GM23338 (cell line): ENCODE measurements around the gene DDN. TPM values are rescaled to one million over a fixed set of nuclear protein-coding genes. Genes with fewer than 3 reads are reported as not detected.

Experiments
- ATAC-seq: fragments of 200-7000 bp; cut with Tn5 transposase; 3 replicates; pipeline ENCODE4 v1.9.1; 2020
- DNase-seq: peaks from one replicate; pipeline ENCODE4 v3.0.0-alpha.2; 2015; ENCODE audit warnings: low spot score
- H2AFZ ChIP-seq: fragments of 200-600 bp; sonication (generic); 2 replicates; pipeline ENCODE4 v1.8.0; 2016; ENCODE audit warnings: antibody characterized with exemption, mild to moderate bottlenecking, moderate library complexity
- H3F3A ChIP-seq: fragments of 200-600 bp; sonication (generic); replicated peaks from 2 replicates; pipeline ENCODE4 v1.8.0; 2017; ENCODE audit warnings: antibody characterized with exemption, mixed run types, low read depth
- H3K27ac ChIP-seq: fragments of 200-600 bp; sonication (generic); 2 replicates; pipeline ENCODE4 v1.6.1; 2016; ENCODE audit warnings: low read depth
- H3K27me3 ChIP-seq: fragments of 200-600 bp; sonication (generic); 2 replicates; pipeline ENCODE4 v1.8.0; 2016; ENCODE audit warnings: mild to moderate bottlenecking, mixed run types, moderate library complexity; ENCODE audit not compliant: insufficient read depth
- H3K36me3 ChIP-seq: fragments of 200-600 bp; sonication (generic); 2 replicates; pipeline ENCODE4 v1.8.0; 2016; ENCODE audit warnings: mild to moderate bottlenecking; ENCODE audit not compliant: insufficient read depth
- H3K4me1 ChIP-seq: fragments of 200-600 bp; sonication (generic); 2 replicates; pipeline ENCODE4 v1.8.0; 2016; ENCODE audit warnings: mild to moderate bottlenecking, moderate library complexity; ENCODE audit not compliant: insufficient read depth
- H3K4me2 ChIP-seq: fragments of 200-600 bp; sonication (generic); 2 replicates; pipeline ENCODE4 v1.7.1; 2017; ENCODE audit warnings: mixed run types
- H3K4me3 ChIP-seq: fragments of 200-600 bp; sonication (generic); 2 replicates; pipeline ENCODE4 v1.6.1; 2016; ENCODE audit warnings: mixed run types
- H3K79me2 ChIP-seq: fragments of 200-600 bp; sonication (generic); replicated peaks from 2 replicates; pipeline ENCODE4 v1.8.0; 2017; ENCODE audit warnings: mild to moderate bottlenecking; ENCODE audit not compliant: insufficient read depth
- H3K9me2 ChIP-seq: fragments of 200-600 bp; sonication (generic); 2 replicates; pipeline ENCODE4 v1.8.0; 2017; ENCODE audit not compliant: insufficient read depth
- H4K20me1 ChIP-seq: fragments of 200-600 bp; sonication (generic); replicated peaks from 2 replicates; pipeline ENCODE4 v1.8.0; 2017; ENCODE audit warnings: mild to moderate bottlenecking; ENCODE audit not compliant: insufficient read depth
- H3K27ac Mint-ChIP-seq: 2 replicates; pipeline ENCODE4 v1.8.0; 2020; ENCODE audit warnings: inconsistent platforms, mild to moderate bottlenecking, moderate library complexity, mixed read lengths
- H3K27me3 Mint-ChIP-seq: 3 replicates; pipeline ENCODE4 v1.8.0; 2022; ENCODE audit warnings: low read depth, mild to moderate bottlenecking, moderate library complexity, mixed read lengths, inconsistent platforms; ENCODE audit not compliant: insufficient read depth, poor library complexity
- H3K36me3 Mint-ChIP-seq: 3 replicates; pipeline ENCODE4 v1.8.0; 2021; ENCODE audit warnings: low read depth, mild to moderate bottlenecking, inconsistent platforms, moderate library complexity, mixed read lengths
- H3K4me1 Mint-ChIP-seq: 3 replicates; pipeline ENCODE4 v1.8.0; 2020; ENCODE audit warnings: mild to moderate bottlenecking, inconsistent platforms, mixed read lengths
- H3K4me3 Mint-ChIP-seq: 3 replicates; pipeline ENCODE4 v1.8.0; 2021; ENCODE audit warnings: moderate library complexity, mild to moderate bottlenecking, inconsistent platforms, mixed read lengths
- H3K9me3 Mint-ChIP-seq: 3 replicates; pipeline ENCODE4 v1.8.0; 2020; ENCODE audit warnings: moderate library complexity, mild to moderate bottlenecking, inconsistent platforms, mixed read lengths
- CREB1 ChIP-seq: fragments of 250-450 bp; sonication (Bioruptor Pico); IDR thresholded peaks from 2 replicates; pipeline ENCODE4 v1.5.0; 2020; ENCODE audit warnings: low read depth, mild to moderate bottlenecking, moderate library complexity
- EZH2 ChIP-seq: fragments of 200-600 bp; sonication (generic); IDR thresholded peaks from one replicate; pipeline ENCODE4 v1.8.0; 2017; ENCODE audit warnings: antibody characterized with exemption, mild to moderate bottlenecking, low read depth; ENCODE audit not compliant: unreplicated experiment
- EZH2phosphoT487 ChIP-seq: fragments of 200-600 bp; sonication (generic); IDR thresholded peaks from one replicate; pipeline ENCODE4 v1.8.1; 2018; ENCODE audit warnings: antibody characterized with exemption; ENCODE audit not compliant: unreplicated experiment
- JUNB ChIP-seq: IDR thresholded peaks from one replicate; pipeline ENCODE4 v1.6.1; 2016; ENCODE audit warnings: antibody characterized with exemption; ENCODE audit not compliant: unreplicated experiment
- NANOG ChIP-seq: IDR thresholded peaks from 2 replicates; pipeline ENCODE4 v1.6.1; 2016; ENCODE audit warnings: antibody characterized with exemption, borderline replicate concordance
- POLR2AphosphoS5 ChIP-seq: IDR thresholded peaks from 2 replicates; pipeline ENCODE4 v1.6.1; 2016; ENCODE audit warnings: antibody characterized with exemption, low read depth
- STAT1 ChIP-seq: IDR thresholded peaks from one replicate; pipeline ENCODE4 v1.6.1; 2016; ENCODE audit warnings: antibody characterized with exemption; ENCODE audit not compliant: unreplicated experiment
- ZNF114 ChIP-seq: fragments of 250-450 bp; sonication (Bioruptor Pico); IDR thresholded peaks from 2 replicates; pipeline ENCODE4 v1.5.0; 2020; ENCODE audit warnings: mild to moderate bottlenecking, moderate library complexity
- ZNF331 ChIP-seq: fragments of 250-450 bp; sonication (Bioruptor Pico); IDR thresholded peaks from 2 replicates; pipeline ENCODE4 v1.5.0; 2020; ENCODE audit warnings: low read depth, mild to moderate bottlenecking, moderate library complexity
- polyA plus RNA-seq: library from polyadenylated mRNA; unstranded; fragments of >200 nt; fragmentation: Nextera tagmentation; extraction: Ambion mirVana; gene quantifications from 2 replicates; pipeline ENCODE4 v1.2.1, GENCODE V29; 2016
- total RNA-seq: library from RNA; depleted of rRNA; stranded (reverse); fragments of >200 nt; shearing (Covaris generic); gene quantifications from 2 replicates; pipeline ENCODE4 v1.2.3, GENCODE V29; 2014
- TF ChIP-seq, protein P1 (sequence below): fragments of 250-450 bp; sonication (Bioruptor Pico); IDR thresholded peaks from 2 replicates; pipeline ENCODE4 v1.5.0; 2020; ENCODE audit warnings: mild to moderate bottlenecking, moderate library complexity
- TF ChIP-seq, protein P2 (sequence below): IDR thresholded peaks from one replicate; pipeline ENCODE4 v1.6.1; 2018; ENCODE audit warnings: antibody characterized with exemption; ENCODE audit not compliant: unreplicated experiment
- TF ChIP-seq, protein P3 (sequence below), 2 experiments: fragments of 200-600 bp in 1 of 2; sonication (generic) in 1 of 2; conservative IDR thresholded peaks; 2 replicates each; pipeline versions ENCODE4 v1.5.1 to v1.6.1; 2016 to 2017; ENCODE audit warnings: antibody characterized with exemption in 2 of 2, low read depth in 2 of 2, mild to moderate bottlenecking in 2 of 2, moderate library complexity in 1 of 2
- TF ChIP-seq, protein P4 (sequence below): IDR thresholded peaks from 2 replicates; pipeline ENCODE4 v1.6.1; 2016; ENCODE audit warnings: antibody characterized with exemption

DDN gene
- total and polyA plus RNA-seq, 2 experiments from 2014 or later, result 0.10 TPM; not detected in 1

DNA sequence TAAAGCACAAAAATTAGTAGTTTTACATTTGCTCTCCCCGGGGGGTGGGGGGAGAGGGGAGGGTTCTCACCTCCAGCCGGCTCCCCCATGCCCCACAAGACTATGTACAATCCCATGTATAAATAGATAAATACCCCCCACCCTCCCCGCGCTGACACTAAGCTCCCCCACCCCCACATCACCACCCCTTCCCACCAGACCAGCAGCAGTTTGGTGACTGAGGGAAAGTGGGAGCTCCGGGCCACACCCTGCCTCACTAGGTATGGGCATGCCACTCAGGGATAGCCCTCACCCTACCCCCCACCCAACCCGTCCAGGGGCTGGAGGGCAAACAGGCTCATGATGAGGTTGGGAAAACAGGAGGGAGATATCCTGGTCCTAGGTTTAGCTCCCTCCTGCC is 21.3 kb upstream of the DDN start:
- Mint-ChIP-seq H3K36me3 (peaks cover 40% of the 10 kb centered on the region), H3K4me1 (peaks cover 18% of the 10 kb centered on the region; the same call in 2 of the 3 replicates), H3K27ac (no peak overlapping the region), H3K9me3 (no peaks in the 10 kb centered on the region), H3K4me3 (no peak overlapping the region), H3K27me3 (peaks cover 17% of the 10 kb centered on the region)
- TF ChIP-seq EZH2 (no peak), ZNF331 (CRISPR knock-in tag) (no peak), JUNB (no peak), POLR2AphosphoS5 (no peak), CREB1 (CRISPR knock-in tag) (no peak), NANOG (no peak), STAT1 (no peak), EZH2phosphoT487 (no peak), ZNF114 (CRISPR knock-in tag) (no peak)
- TF ChIP-seq, protein P1, sequence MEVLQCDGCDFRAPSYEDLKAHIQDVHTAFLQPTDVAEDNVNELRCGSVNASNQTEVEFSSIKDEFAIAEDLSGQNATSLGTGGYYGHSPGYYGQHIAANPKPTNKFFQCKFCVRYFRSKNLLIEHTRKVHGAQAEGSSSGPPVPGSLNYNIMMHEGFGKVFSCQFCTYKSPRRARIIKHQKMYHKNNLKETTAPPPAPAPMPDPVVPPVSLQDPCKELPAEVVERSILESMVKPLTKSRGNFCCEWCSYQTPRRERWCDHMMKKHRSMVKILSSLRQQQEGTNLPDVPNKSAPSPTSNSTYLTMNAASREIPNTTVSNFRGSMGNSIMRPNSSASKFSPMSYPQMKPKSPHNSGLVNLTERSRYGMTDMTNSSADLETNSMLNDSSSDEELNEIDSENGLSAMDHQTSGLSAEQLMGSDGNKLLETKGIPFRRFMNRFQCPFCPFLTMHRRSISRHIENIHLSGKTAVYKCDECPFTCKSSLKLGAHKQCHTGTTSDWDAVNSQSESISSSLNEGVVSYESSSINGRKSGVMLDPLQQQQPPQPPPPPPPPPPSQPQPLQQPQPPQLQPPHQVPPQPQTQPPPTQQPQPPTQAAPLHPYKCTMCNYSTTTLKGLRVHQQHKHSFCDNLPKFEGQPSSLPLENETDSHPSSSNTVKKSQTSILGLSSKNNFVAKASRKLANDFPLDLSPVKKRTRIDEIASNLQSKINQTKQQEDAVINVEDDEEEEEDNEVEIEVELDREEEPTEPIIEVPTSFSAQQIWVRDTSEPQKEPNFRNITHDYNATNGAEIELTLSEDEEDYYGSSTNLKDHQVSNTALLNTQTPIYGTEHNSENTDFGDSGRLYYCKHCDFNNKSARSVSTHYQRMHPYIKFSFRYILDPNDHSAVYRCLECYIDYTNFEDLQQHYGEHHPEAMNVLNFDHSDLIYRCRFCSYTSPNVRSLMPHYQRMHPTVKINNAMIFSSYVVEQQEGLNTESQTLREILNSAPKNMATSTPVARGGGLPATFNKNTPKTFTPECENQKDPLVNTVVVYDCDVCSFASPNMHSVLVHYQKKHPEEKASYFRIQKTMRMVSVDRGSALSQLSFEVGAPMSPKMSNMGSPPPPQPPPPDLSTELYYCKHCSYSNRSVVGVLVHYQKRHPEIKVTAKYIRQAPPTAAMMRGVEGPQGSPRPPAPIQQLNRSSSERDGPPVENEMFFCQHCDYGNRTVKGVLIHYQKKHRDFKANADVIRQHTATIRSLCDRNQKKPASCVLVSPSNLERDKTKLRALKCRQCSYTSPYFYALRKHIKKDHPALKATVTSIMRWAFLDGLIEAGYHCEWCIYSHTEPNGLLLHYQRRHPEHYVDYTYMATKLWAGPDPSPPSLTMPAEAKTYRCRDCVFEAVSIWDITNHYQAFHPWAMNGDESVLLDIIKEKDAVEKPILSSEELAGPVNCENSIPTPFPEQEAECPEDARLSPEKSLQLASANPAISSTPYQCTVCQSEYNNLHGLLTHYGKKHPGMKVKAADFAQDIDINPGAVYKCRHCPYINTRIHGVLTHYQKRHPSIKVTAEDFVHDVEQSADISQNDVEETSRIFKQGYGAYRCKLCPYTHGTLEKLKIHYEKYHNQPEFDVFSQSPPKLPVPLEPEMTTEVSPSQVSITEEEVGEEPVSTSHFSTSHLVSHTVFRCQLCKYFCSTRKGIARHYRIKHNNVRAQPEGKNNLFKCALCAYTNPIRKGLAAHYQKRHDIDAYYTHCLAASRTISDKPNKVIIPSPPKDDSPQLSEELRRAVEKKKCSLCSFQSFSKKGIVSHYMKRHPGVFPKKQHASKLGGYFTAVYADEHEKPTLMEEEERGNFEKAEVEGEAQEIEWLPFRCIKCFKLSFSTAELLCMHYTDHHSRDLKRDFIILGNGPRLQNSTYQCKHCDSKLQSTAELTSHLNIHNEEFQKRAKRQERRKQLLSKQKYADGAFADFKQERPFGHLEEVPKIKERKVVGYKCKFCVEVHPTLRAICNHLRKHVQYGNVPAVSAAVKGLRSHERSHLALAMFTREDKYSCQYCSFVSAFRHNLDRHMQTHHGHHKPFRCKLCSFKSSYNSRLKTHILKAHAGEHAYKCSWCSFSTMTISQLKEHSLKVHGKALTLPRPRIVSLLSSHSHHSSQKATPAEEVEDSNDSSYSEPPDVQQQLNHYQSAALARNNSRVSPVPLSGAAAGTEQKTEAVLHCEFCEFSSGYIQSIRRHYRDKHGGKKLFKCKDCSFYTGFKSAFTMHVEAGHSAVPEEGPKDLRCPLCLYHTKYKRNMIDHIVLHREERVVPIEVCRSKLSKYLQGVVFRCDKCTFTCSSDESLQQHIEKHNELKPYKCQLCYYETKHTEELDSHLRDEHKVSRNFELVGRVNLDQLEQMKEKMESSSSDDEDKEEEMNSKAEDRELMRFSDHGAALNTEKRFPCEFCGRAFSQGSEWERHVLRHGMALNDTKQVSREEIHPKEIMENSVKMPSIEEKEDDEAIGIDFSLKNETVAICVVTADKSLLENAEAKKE, result no peak
- TF ChIP-seq, protein P2, sequence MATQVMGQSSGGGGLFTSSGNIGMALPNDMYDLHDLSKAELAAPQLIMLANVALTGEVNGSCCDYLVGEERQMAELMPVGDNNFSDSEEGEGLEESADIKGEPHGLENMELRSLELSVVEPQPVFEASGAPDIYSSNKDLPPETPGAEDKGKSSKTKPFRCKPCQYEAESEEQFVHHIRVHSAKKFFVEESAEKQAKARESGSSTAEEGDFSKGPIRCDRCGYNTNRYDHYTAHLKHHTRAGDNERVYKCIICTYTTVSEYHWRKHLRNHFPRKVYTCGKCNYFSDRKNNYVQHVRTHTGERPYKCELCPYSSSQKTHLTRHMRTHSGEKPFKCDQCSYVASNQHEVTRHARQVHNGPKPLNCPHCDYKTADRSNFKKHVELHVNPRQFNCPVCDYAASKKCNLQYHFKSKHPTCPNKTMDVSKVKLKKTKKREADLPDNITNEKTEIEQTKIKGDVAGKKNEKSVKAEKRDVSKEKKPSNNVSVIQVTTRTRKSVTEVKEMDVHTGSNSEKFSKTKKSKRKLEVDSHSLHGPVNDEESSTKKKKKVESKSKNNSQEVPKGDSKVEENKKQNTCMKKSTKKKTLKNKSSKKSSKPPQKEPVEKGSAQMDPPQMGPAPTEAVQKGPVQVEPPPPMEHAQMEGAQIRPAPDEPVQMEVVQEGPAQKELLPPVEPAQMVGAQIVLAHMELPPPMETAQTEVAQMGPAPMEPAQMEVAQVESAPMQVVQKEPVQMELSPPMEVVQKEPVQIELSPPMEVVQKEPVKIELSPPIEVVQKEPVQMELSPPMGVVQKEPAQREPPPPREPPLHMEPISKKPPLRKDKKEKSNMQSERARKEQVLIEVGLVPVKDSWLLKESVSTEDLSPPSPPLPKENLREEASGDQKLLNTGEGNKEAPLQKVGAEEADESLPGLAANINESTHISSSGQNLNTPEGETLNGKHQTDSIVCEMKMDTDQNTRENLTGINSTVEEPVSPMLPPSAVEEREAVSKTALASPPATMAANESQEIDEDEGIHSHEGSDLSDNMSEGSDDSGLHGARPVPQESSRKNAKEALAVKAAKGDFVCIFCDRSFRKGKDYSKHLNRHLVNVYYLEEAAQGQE, result no peak
- TF ChIP-seq, protein P3, sequence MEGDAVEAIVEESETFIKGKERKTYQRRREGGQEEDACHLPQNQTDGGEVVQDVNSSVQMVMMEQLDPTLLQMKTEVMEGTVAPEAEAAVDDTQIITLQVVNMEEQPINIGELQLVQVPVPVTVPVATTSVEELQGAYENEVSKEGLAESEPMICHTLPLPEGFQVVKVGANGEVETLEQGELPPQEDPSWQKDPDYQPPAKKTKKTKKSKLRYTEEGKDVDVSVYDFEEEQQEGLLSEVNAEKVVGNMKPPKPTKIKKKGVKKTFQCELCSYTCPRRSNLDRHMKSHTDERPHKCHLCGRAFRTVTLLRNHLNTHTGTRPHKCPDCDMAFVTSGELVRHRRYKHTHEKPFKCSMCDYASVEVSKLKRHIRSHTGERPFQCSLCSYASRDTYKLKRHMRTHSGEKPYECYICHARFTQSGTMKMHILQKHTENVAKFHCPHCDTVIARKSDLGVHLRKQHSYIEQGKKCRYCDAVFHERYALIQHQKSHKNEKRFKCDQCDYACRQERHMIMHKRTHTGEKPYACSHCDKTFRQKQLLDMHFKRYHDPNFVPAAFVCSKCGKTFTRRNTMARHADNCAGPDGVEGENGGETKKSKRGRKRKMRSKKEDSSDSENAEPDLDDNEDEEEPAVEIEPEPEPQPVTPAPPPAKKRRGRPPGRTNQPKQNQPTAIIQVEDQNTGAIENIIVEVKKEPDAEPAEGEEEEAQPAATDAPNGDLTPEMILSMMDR (conservative IDR thresholded peaks at IDR 0.05; ENCODE audit: low read depth in 2 of 2), result no peak
- TF ChIP-seq, protein P4, sequence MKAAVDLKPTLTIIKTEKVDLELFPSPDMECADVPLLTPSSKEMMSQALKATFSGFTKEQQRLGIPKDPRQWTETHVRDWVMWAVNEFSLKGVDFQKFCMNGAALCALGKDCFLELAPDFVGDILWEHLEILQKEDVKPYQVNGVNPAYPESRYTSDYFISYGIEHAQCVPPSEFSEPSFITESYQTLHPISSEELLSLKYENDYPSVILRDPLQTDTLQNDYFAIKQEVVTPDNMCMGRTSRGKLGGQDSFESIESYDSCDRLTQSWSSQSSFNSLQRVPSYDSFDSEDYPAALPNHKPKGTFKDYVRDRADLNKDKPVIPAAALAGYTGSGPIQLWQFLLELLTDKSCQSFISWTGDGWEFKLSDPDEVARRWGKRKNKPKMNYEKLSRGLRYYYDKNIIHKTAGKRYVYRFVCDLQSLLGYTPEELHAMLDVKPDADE, result no peak
- Histone ChIP-seq H3K4me1 (peaks cover 5% of the 10 kb centered on the region; the same call in 1 of the 2 replicates), H3K27ac (no peak overlapping the region), H3F3A (peaks cover 16% of the 10 kb centered on the region; the same call in 1 of the 2 replicates), H3K27me3 (no peaks in the 10 kb centered on the region), H4K20me1 (peaks cover 9% of the 10 kb centered on the region), H3K4me3 (no peak overlapping the region), H3K9me2 (no peaks in the 10 kb centered on the region), H3K79me2 (no peaks in the 10 kb centered on the region), H3K36me3 (peaks cover 30% of the 10 kb centered on the region), H2AFZ (no peak overlapping the region), H3K4me2 (no peak overlapping the region)
- no peak for DNase-seq
- no peak for ATAC-seq
